Endothelial cell (in vitro differentiated cells): ENCODE data around the gene TACR2. TPM values are rescaled to one million over a fixed set of nuclear protein-coding genes. Genes with fewer than 3 reads are reported as not detected.
A peak's percentile ranks its signal among the peaks of the same experiment; 100 is the strongest.

Source experiments
- DNase-seq: peaks from one replicate; pipeline ENCODE4 v3.0.0; 2021; ENCODE audit warnings: low spot score
- H3K27ac Mint-ChIP-seq: one replicate; pipeline ENCODE4 v1.8.0; 2021; ENCODE audit warnings: mixed read lengths, inconsistent platforms; ENCODE audit not compliant: unreplicated experiment
- H3K27me3 Mint-ChIP-seq: one replicate; pipeline ENCODE4 v1.8.0; 2021; ENCODE audit warnings: mild to moderate bottlenecking, moderate library complexity, mixed read lengths, inconsistent platforms; ENCODE audit not compliant: unreplicated experiment
- H3K36me3 Mint-ChIP-seq: one replicate; pipeline ENCODE4 v1.8.0; 2021; ENCODE audit warnings: mild to moderate bottlenecking, low read depth, mixed read lengths, inconsistent platforms; ENCODE audit not compliant: unreplicated experiment
- H3K4me1 Mint-ChIP-seq: one replicate; pipeline ENCODE4 v1.8.0; 2021; ENCODE audit warnings: mild to moderate bottlenecking, mixed read lengths, inconsistent platforms; ENCODE audit not compliant: unreplicated experiment
- H3K4me3 Mint-ChIP-seq: one replicate; pipeline ENCODE4 v1.8.0; 2021; ENCODE audit warnings: mild to moderate bottlenecking, mixed read lengths, inconsistent platforms; ENCODE audit not compliant: unreplicated experiment
- H3K9me3 Mint-ChIP-seq: one replicate; pipeline ENCODE4 v1.8.0; 2021; ENCODE audit warnings: mixed read lengths, inconsistent platforms; ENCODE audit not compliant: unreplicated experiment
- CTCF ChIP-seq: fragments of 200-600 bp; sonication (generic); IDR thresholded peaks from one replicate; pipeline ENCODE4 v1.5.0; 2021; ENCODE audit warnings: antibody characterized with exemption; ENCODE audit not compliant: unreplicated experiment
- total RNA-seq: library from RNA; stranded (reverse); fragmentation: NEBNext Ultra II Directional; extraction: Animal tissue kit (Norgen Biotek cat#: 25700); gene quantifications from one replicate; pipeline ENCODE4 v1.2.1, GENCODE V29; 2021; ENCODE audit not compliant: unreplicated experiment

TACR2 gene
- total RNA-seq, 1 donor from 2014 or later = not detected

GRCh38 chr10:69360485-69361302 lies 56.0 kb downstream of the TACR2 start:
- Mint-ChIP-seq H3K4me3 (no peak overlapping the region), H3K9me3 (no peaks in the 10 kb centered on the region), H3K36me3 (peaks cover 24% of the 10 kb centered on the region), H3K27me3 (peaks cover 8% of the 10 kb centered on the region), H3K27ac (no peak overlapping the region), H3K4me1 (peaks cover 8% of the 10 kb centered on the region)
- no peak for DNase-seq
- no peak for TF ChIP-seq CTCF

- no peak for DNase-seq
- H3K4me1 Mint-ChIP-seq = peaks cover 8% of the 10 kb centered on the region
- H3K27ac Mint-ChIP-seq = no peak overlapping the region
- TF ChIP-seq CTCF = no peak
- H3K36me3 Mint-ChIP-seq = peaks cover 21% of the 10 kb centered on the region
- H3K4me3 Mint-ChIP-seq = no peak overlapping the region
- H3K9me3 Mint-ChIP-seq = no peaks in the 10 kb centered on the region
- peaks cover 8% of the 10 kb centered on the region for H3K27me3 Mint-ChIP-seq
These were observed 57.1 kb downstream of the TACR2 start for GRCh38 chr10:69359594-69359993.

GRCh38 chr10:69359148-69359547 lies 57.6 kb downstream of the TACR2 start:
- peaks cover 19% of the 10 kb centered on the region for H3K36me3 Mint-ChIP-seq

GRCh38 chr10:69358148-69358795 lies 58.4 kb downstream of the TACR2 start:
- no peak for TF ChIP-seq CTCF
- H3K27ac Mint-ChIP-seq = no peak overlapping the region
- peaks cover 9% of the 10 kb centered on the region for H3K4me1 Mint-ChIP-seq
- peaks cover 8% of the 10 kb centered on the region for H3K27me3 Mint-ChIP-seq
- no peak overlapping the region for H3K4me3 Mint-ChIP-seq
- no peaks in the 10 kb centered on the region for H3K9me3 Mint-ChIP-seq
- no peak for DNase-seq
- peaks cover 11% of the 10 kb centered on the region for H3K36me3 Mint-ChIP-seq

More at GRCh38 chr10:69359148-69359547, 57.6 kb downstream of the TACR2 start:
- Mint-ChIP-seq H3K4me1 (peaks cover 9% of the 10 kb centered on the region), H3K27ac (peak overlapping the region; percentile 12), H3K9me3 (no peaks in the 10 kb centered on the region), H3K27me3 (peaks cover 8% of the 10 kb centered on the region), H3K4me3 (no peak overlapping the region)
- TF ChIP-seq CTCF = no peak
- no peak for DNase-seq

- Mint-ChIP-seq H3K27me3 (peaks cover 8% of the 10 kb centered on the region), H3K4me1 (peaks cover 12% of the 10 kb centered on the region), H3K36me3 (peaks cover 4% of the 10 kb centered on the region), H3K27ac (no peak overlapping the region), H3K9me3 (no peaks in the 10 kb centered on the region), H3K4me3 (no peak overlapping the region)
- DNase-seq = no peak
- no peak for TF ChIP-seq CTCF
These were observed 60.5 kb downstream of the TACR2 start for GRCh38 chr10:69356187-69356586.
